Panc1 (cell line): ENCODE data around the gene GRIN3B. TPM values are rescaled to one million over a fixed set of nuclear protein-coding genes. Genes with fewer than 3 reads are reported as not detected.

Experiments
- ATAC-seq: fragments of 200-7000 bp; cut with Tn5 transposase; 2 replicates; pipeline ENCODE4 v1.9.1; 2020; ENCODE audit warnings: mild to moderate bottlenecking, moderate library complexity
- BruUV-seq: library from RNA; stranded (reverse); fragments of 400-500 nt; replicated peaks from 2 replicates; lab custom pipeline; 2021; lab: Mats Ljungman, UMichigan
- CTCF ChIA-PET: fragments of 300-600 bp; sonication (Branson Sonifier 250); formaldehyde crosslinking; loops from one replicate; lab custom pipeline; 2022; ENCODE audit warnings: antibody characterized with exemption; lab: Charles Lee
- POLR2A ChIA-PET: fragments of 300-600 bp; sonication (Branson Sonifier 250); formaldehyde crosslinking; loops from one replicate; lab custom pipeline; 2022; ENCODE audit warnings: antibody characterized with exemption; lab: Charles Lee
- DNase-seq: peaks from one replicate; pipeline ENCODE4 v3.0.0-alpha.2; 2010; ENCODE audit warnings: low read depth, low spot score
- H3K27ac ChIP-seq: 2 replicates; pipeline ENCODE4 v1.5.1; 2011; ENCODE audit warnings: mild to moderate bottlenecking, low read length, inconsistent platforms
- H3K27me3 ChIP-seq: fragments of 200-500 bp; sonication (Bioruptor generic); 2 replicates; pipeline ENCODE4 v1.6.0; 2014; ENCODE audit warnings: low read length, inconsistent platforms; ENCODE audit not compliant: control insufficient read depth, insufficient read depth
- H3K36me3 ChIP-seq: fragments of 200-500 bp; sonication (Bioruptor generic); 2 replicates; pipeline ENCODE4 v1.5.1; 2014; ENCODE audit warnings: inconsistent platforms, mild to moderate bottlenecking, low read length, moderate library complexity; ENCODE audit not compliant: control insufficient read depth, insufficient read depth
- H3K4me1 ChIP-seq: 2 replicates; pipeline ENCODE4 v1.5.1; 2011; ENCODE audit warnings: inconsistent platforms, mild to moderate bottlenecking, low read length, moderate library complexity; ENCODE audit not compliant: control insufficient read depth, insufficient read depth
- H3K4me3 ChIP-seq, 2 experiments: 2 replicates each; pipeline ENCODE4 v1.5.1; 2011 to 2012; ENCODE audit warnings: low read depth in 2 of 2, low read length in 2 of 2, mild to moderate bottlenecking in 2 of 2, inconsistent platforms in 1 of 2, moderate library complexity in 1 of 2
- H3K9me3 ChIP-seq: fragments of 200-500 bp; sonication (Bioruptor generic); 2 replicates; pipeline ENCODE4 v1.5.1; 2014; ENCODE audit warnings: low read depth, mild to moderate bottlenecking, inconsistent platforms, low read length, moderate library complexity; ENCODE audit not compliant: control insufficient read depth, insufficient read depth
- CTCF ChIP-seq: fragments of 450-650 bp; IDR thresholded peaks from 2 replicates; pipeline ENCODE4 v1.5.1; 2017; ENCODE audit warnings: mild to moderate bottlenecking
- POLR2AphosphoS5 ChIP-seq: IDR thresholded peaks from 2 replicates; pipeline ENCODE4 v1.6.1; 2012; ENCODE audit warnings: mild to moderate bottlenecking, low read depth, low read length, moderate library complexity
- SIN3A ChIP-seq: IDR thresholded peaks from 2 replicates; pipeline ENCODE4 v1.6.1; 2012; ENCODE audit warnings: low read depth, mild to moderate bottlenecking, low read length, moderate library complexity, borderline replicate concordance; ENCODE audit not compliant: insufficient read depth
- TCF7L2 ChIP-seq: IDR thresholded peaks from 2 replicates; pipeline ENCODE4 v1.6.1; 2011; ENCODE audit warnings: mild to moderate bottlenecking, low read depth, low read length, inconsistent platforms
- in situ Hi-C: cut with HindIII; loops from 2 replicates; pipeline ENCODE4 v1.10.0; 2016; ENCODE audit warnings: low sequenced_read_pairs, low pct_unique_long_range_greater_than_20kb
- intact Hi-C: fragments of 100-400 bp; cut with micrococcal nuclease; formaldehyde crosslinking; loops from one replicate; pipeline ENCODE4 v1.10.0; 2022; ENCODE audit not compliant: unreplicated experiment
- total RNA-seq: library from RNA; stranded (reverse); gene quantifications from one replicate; pipeline ENCODE4 v1.2.1, GENCODE V29; 2021; ENCODE audit not compliant: unreplicated experiment
- TF ChIP-seq, protein P1 (sequence below), 2 experiments: IDR thresholded peaks; 2 replicates each; pipeline ENCODE4 v1.6.1; 2011 to 2012; ENCODE audit warnings: low read depth in 2 of 2, control low read depth in 1 of 2, low read length in 1 of 2, mild to moderate bottlenecking in 1 of 2, moderate library complexity in 1 of 2; ENCODE audit not compliant: insufficient read depth in 1 of 2

The GRIN3B gene
- total RNA-seq, 1 experiment from 2014 or later = 4.6 TPM

GRCh38 chr19:977058-977464 lies 23.2 kb upstream of the GRIN3B start:
- TF ChIP-seq TCF7L2 = no peak
- TF ChIP-seq, protein P1, sequence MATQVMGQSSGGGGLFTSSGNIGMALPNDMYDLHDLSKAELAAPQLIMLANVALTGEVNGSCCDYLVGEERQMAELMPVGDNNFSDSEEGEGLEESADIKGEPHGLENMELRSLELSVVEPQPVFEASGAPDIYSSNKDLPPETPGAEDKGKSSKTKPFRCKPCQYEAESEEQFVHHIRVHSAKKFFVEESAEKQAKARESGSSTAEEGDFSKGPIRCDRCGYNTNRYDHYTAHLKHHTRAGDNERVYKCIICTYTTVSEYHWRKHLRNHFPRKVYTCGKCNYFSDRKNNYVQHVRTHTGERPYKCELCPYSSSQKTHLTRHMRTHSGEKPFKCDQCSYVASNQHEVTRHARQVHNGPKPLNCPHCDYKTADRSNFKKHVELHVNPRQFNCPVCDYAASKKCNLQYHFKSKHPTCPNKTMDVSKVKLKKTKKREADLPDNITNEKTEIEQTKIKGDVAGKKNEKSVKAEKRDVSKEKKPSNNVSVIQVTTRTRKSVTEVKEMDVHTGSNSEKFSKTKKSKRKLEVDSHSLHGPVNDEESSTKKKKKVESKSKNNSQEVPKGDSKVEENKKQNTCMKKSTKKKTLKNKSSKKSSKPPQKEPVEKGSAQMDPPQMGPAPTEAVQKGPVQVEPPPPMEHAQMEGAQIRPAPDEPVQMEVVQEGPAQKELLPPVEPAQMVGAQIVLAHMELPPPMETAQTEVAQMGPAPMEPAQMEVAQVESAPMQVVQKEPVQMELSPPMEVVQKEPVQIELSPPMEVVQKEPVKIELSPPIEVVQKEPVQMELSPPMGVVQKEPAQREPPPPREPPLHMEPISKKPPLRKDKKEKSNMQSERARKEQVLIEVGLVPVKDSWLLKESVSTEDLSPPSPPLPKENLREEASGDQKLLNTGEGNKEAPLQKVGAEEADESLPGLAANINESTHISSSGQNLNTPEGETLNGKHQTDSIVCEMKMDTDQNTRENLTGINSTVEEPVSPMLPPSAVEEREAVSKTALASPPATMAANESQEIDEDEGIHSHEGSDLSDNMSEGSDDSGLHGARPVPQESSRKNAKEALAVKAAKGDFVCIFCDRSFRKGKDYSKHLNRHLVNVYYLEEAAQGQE (IDR thresholded peaks at IDR 0.05; ENCODE audit: insufficient read depth in 1 of 2, low read depth in 2 of 2, low read length in 1 of 2) = no peak
- TF ChIP-seq SIN3A = no peak
- TF ChIP-seq POLR2AphosphoS5 = no peak
- no peak for TF ChIP-seq CTCF
- H3K27me3 ChIP-seq = no peaks in the 10 kb centered on the region
- H3K27ac ChIP-seq = no peak overlapping the region
- POLR2A ChIA-PET = no interaction called here
- DNase-seq (no peak), ATAC-seq (peak; percentile 33; the same call in 1 of the 2 replicates)
- in situ Hi-C loops = no loop called here
- no peak overlapping the region for H3K4me3 ChIP-seq
- peaks cover 7% of the 10 kb centered on the region for H3K4me1 ChIP-seq
- H3K36me3 ChIP-seq = 0 out of 2 replicates have a peak, but pooled peaks cover 2% of the 10 kb centered on the region
- intact Hi-C loops = no loop called here
- BruUV-seq = no TSS peak
- CTCF ChIA-PET = no interaction called here
- H3K9me3 ChIP-seq = no peaks in the 10 kb centered on the region

DNA sequence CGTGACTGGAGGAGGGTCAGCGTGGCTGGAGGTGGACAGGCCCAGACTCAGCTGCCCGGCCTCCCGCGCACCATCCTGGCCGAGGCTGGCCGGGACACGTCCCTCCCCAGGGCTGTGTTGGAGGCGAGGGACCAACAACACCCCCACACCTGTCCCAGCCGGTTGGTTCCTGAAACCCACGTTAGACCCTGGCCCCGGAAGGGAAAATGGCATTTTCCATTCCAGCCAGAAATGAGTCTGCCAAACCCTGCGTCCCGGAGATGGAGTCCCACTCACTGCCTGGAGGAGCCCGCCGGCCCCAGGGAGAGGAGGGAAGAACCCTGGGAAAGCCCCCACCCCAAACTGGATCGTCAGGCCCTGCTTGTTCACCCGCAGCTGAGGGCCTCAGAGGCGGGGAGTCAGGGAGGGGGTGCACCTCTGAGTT lies 20.9 kb upstream of the GRIN3B start:
- POLR2A ChIA-PET = no interaction called here
- Histone ChIP-seq H3K36me3 (peaks cover under 1% of the 10 kb centered on the region; the same call in 1 of the 2 replicates), H3K4me1 (peaks cover 11% of the 10 kb centered on the region), H3K9me3 (no peaks in the 10 kb centered on the region), H3K27ac (no peak overlapping the region), H3K27me3 (no peaks in the 10 kb centered on the region), H3K4me3 (no peak overlapping the region)
- TF ChIP-seq CTCF (no peak), SIN3A (no peak), TCF7L2 (no peak), POLR2AphosphoS5 (no peak)
- TF ChIP-seq, protein P1 (IDR thresholded peaks at IDR 0.05; ENCODE audit: insufficient read depth in 1 of 2, low read depth in 2 of 2, low read length in 1 of 2) = no peak
- DNase-seq (no peak), ATAC-seq (no peak)
- CTCF ChIA-PET = no interaction called here
- intact Hi-C loops (no loop called here), in situ Hi-C loops (no loop called here)
- no TSS peak for BruUV-seq
